Muscle layer of colon (tissue), 2 donors: ENCODE measurements around the gene TMEM165.
"Not testable (repeated sequence)": the region's sequence is repeated elsewhere in the genome, so short reads cannot be mapped to it uniquely, and the experiment has no call there.

ENCODE experiments used
- H3K27ac ChIP-seq: one replicate; pipeline ENCODE4 v1.7.0; 2013; ENCODE audit warnings: low read depth, mild to moderate bottlenecking, low read length, moderate library complexity
- H3K27me3 ChIP-seq, 2 donors: one replicate each; pipeline ENCODE4 v1.7.0; 2013; ENCODE audit warnings: low read length in 2 of 2, mild to moderate bottlenecking in 2 of 2; ENCODE audit not compliant: insufficient read depth in 2 of 2, control insufficient read depth in 1 of 2
- H3K36me3 ChIP-seq: one replicate; pipeline ENCODE4 v1.7.0; 2013; ENCODE audit warnings: mild to moderate bottlenecking, low read length; ENCODE audit not compliant: insufficient read depth
- H3K4me1 ChIP-seq: one replicate; pipeline ENCODE4 v1.7.0; 2013; ENCODE audit warnings: mild to moderate bottlenecking, low read length; ENCODE audit not compliant: insufficient read depth
- H3K4me3 ChIP-seq, 2 donors: one replicate each; pipeline ENCODE4 v1.7.0; 2013; ENCODE audit warnings: low read length in 2 of 2, low read depth in 1 of 2, mild to moderate bottlenecking in 1 of 2, moderate library complexity in 1 of 2
- H3K9ac ChIP-seq: one replicate; pipeline ENCODE4 v1.7.0; 2013; ENCODE audit warnings: low read length
- H3K9me3 ChIP-seq: one replicate; pipeline ENCODE4 v1.7.0; 2013; ENCODE audit warnings: mild to moderate bottlenecking, low read length
- donor health status: abdominal sarcoma.
- donor health status: Adenocarcinoma of cecum.

Gene TMEM165

GRCh38 chr4:55395529-55396307 is at the start of gene TMEM165:
Gene TMEM165 (plus strand): TSS chr4:55395957. CDS start chr4:55396190, 233 bp downstream.
- Histone ChIP-seq H3K27me3 (no peaks in the 10 kb centered on the region), H3K36me3 (no peaks in the 10 kb centered on the region), H3K9ac (peak within 1 kb of the TSS; percentile 84), H3K4me3 (peak within 1 kb of the TSS; percentile 81 to 97), H3K4me1 (peaks cover 32% of the 10 kb centered on the region), H3K27ac (peak within 1 kb of the TSS; percentile 99), H3K9me3 (no peaks in the 10 kb centered on the region)

GRCh38 chr4:55345980-55346850 is 49.5 kb upstream of the TMEM165 start, which contains the start of gene SRD5A3:
Gene SRD5A3 (plus strand): TSS chr4:55346242. CDS start chr4:55346337, 95 bp downstream.
- H3K9me3 ChIP-seq = no peaks in the 10 kb centered on the region
- H3K27ac ChIP-seq = peak within 1 kb of the TSS; percentile 90
- H3K4me3 ChIP-seq = peak within 1 kb of the TSS; percentile 75 to 85
- peaks cover 7% of the 10 kb centered on the region for H3K4me1 ChIP-seq
- no peaks in the 10 kb centered on the region for H3K27me3 ChIP-seq
- no peaks in the 10 kb centered on the region for H3K36me3 ChIP-seq
- peak within 1 kb of the TSS; percentile 64 for H3K9ac ChIP-seq

GRCh38 chr4:55346851-55347255 is 48.9 kb upstream of the TMEM165 start:
- no peaks in the 10 kb centered on the region for H3K9me3 ChIP-seq
- peaks cover 7% of the 10 kb centered on the region for H3K4me1 ChIP-seq
- peak overlapping the region; percentile 90 for H3K27ac ChIP-seq
- no peaks in the 10 kb centered on the region for H3K36me3 ChIP-seq
- peak overlapping the region; percentile 75 to 85 for H3K4me3 ChIP-seq
- peak overlapping the region; percentile 64 for H3K9ac ChIP-seq
- no peaks in the 10 kb centered on the region for H3K27me3 ChIP-seq

GRCh38 chr4:55347610-55348228 is 48.0 kb upstream of the TMEM165 start:
- H3K9ac ChIP-seq = no peak overlapping the region
- H3K27ac ChIP-seq = no peak overlapping the region
- H3K4me3 ChIP-seq = no peak overlapping the region

GRCh38 chr4:55348466-55348865 is 47.3 kb upstream of the TMEM165 start:
- peaks cover 7% of the 10 kb centered on the region for H3K4me1 ChIP-seq

More at GRCh38 chr4:55347610-55348228, 48.0 kb upstream of the TMEM165 start:
- Histone ChIP-seq H3K36me3 (no peaks in the 10 kb centered on the region), H3K4me1 (peaks cover 7% of the 10 kb centered on the region), H3K27me3 (no peaks in the 10 kb centered on the region), H3K9me3 (no peaks in the 10 kb centered on the region)

GRCh38 chr4:55350870-55351269 is 44.9 kb upstream of the TMEM165 start:
- H3K4me3 ChIP-seq, H3K9me3 ChIP-seq, H3K36me3 ChIP-seq, H3K9ac ChIP-seq, H3K27ac ChIP-seq, H3K4me1 ChIP-seq, H3K27me3 ChIP-seq: not testable (repeated sequence)

More at GRCh38 chr4:55348466-55348865, 47.3 kb upstream of the TMEM165 start:
- no peak overlapping the region for H3K9ac ChIP-seq
- no peaks in the 10 kb centered on the region for H3K9me3 ChIP-seq
- no peaks in the 10 kb centered on the region for H3K36me3 ChIP-seq
- H3K27me3 ChIP-seq = no peaks in the 10 kb centered on the region
- no peak overlapping the region for H3K4me3 ChIP-seq
- H3K27ac ChIP-seq = no peak overlapping the region

- no peak overlapping the region for H3K9ac ChIP-seq
- H3K4me1 ChIP-seq = peaks cover 5% of the 10 kb centered on the region
- H3K36me3 ChIP-seq = no peaks in the 10 kb centered on the region
- no peak overlapping the region for H3K4me3 ChIP-seq
- no peaks in the 10 kb centered on the region for H3K9me3 ChIP-seq
- no peaks in the 10 kb centered on the region for H3K27me3 ChIP-seq
- no peak overlapping the region for H3K27ac ChIP-seq
Observed at GRCh38 chr4:55351824-55352223, 43.9 kb upstream of the TMEM165 start.

- Histone ChIP-seq H3K36me3 (no peaks in the 10 kb centered on the region), H3K4me1 (no peaks in the 10 kb centered on the region), H3K27ac (no peak overlapping the region), H3K9me3 (no peaks in the 10 kb centered on the region), H3K4me3 (no peak overlapping the region), H3K9ac (no peak overlapping the region), H3K27me3 (no peaks in the 10 kb centered on the region)
Observed at GRCh38 chr4:55352726-55353125, 43.0 kb upstream of the TMEM165 start.

- not testable (repeated sequence) for H3K27me3 ChIP-seq, H3K4me1 ChIP-seq, H3K9ac ChIP-seq, H3K9me3 ChIP-seq, H3K36me3 ChIP-seq, H3K4me3 ChIP-seq, H3K27ac ChIP-seq
Observed at GRCh38 chr4:55353228-55353747, 42.5 kb upstream of the TMEM165 start.

GRCh38 chr4:55354648-55355047 is 41.1 kb upstream of the TMEM165 start:
- Histone ChIP-seq H3K27me3 (no peaks in the 10 kb centered on the region), H3K27ac (no peak overlapping the region), H3K9me3 (no peaks in the 10 kb centered on the region), H3K36me3 (no peaks in the 10 kb centered on the region), H3K4me1 (peaks cover 13% of the 10 kb centered on the region), H3K9ac (no peak overlapping the region), H3K4me3 (no peak overlapping the region)

- H3K36me3 ChIP-seq = no peaks in the 10 kb centered on the region
- no peak overlapping the region for H3K9ac ChIP-seq
- H3K4me3 ChIP-seq = no peak overlapping the region
- H3K9me3 ChIP-seq = no peaks in the 10 kb centered on the region
- peaks cover 13% of the 10 kb centered on the region for H3K4me1 ChIP-seq
- no peak overlapping the region for H3K27ac ChIP-seq
- H3K27me3 ChIP-seq = no peaks in the 10 kb centered on the region
Observed at GRCh38 chr4:55355555-55355954, 40.2 kb upstream of the TMEM165 start.
